Spleen (tissue), 11 donors: ENCODE measurements around the gene SLC6A8. TPM values are rescaled to one million over a fixed set of nuclear protein-coding genes. Genes with fewer than 3 reads are reported as not detected.

ENCODE experiments used
- DNase-seq: peaks from one replicate; pipeline ENCODE4 v3.0.0-alpha.2; 2020
- H3K27ac ChIP-seq, 8 donors: fragments of 200-600 bp; sonication (generic) in 7 of 8; 1 replicate in 4 of 8; 2 replicates in 4 of 8; pipeline versions ENCODE4 v1.5.0 to v1.8.0; 2016 to 2021; ENCODE audit warnings: inconsistent platforms in 4 of 8, mild to moderate bottlenecking in 4 of 8, moderate library complexity in 1 of 8
- H3K27me3 ChIP-seq, 7 donors: fragments of 200-600 bp; sonication (generic) in 6 of 7; replicated peaks in 1 of 7; 1 replicate in 4 of 7; 2 replicates in 3 of 7; pipeline versions ENCODE4 v1.5.0 to v1.8.0; 2016 to 2021; ENCODE audit warnings: inconsistent platforms in 3 of 7, mild to moderate bottlenecking in 1 of 7
- H3K36me3 ChIP-seq, 6 donors: fragments of 200-600 bp; sonication (generic) in 5 of 6; 1 replicate in 4 of 6; 2 replicates in 2 of 6; pipeline versions ENCODE4 v1.5.0 to v1.8.0; 2016 to 2021; ENCODE audit warnings: inconsistent platforms in 2 of 6
- H3K4me1 ChIP-seq, 6 donors: fragments of 200-600 bp; sonication (generic) in 5 of 6; 1 replicate in 3 of 6; 2 replicates in 3 of 6; pipeline versions ENCODE4 v1.5.0 to v1.8.0; 2016 to 2021; ENCODE audit warnings: inconsistent platforms in 3 of 6
- H3K4me3 ChIP-seq, 8 donors: fragments of 200-600 bp; sonication (generic) in 7 of 8; 1 replicate in 4 of 8; 2 replicates in 4 of 8; pipeline versions ENCODE4 v1.5.0 to v1.8.0; 2016 to 2021; ENCODE audit warnings: inconsistent platforms in 4 of 8, mild to moderate bottlenecking in 4 of 8, moderate library complexity in 2 of 8
- H3K9me3 ChIP-seq, 8 donors: fragments of 200-600 bp; sonication (generic) in 7 of 8; 1 replicate in 4 of 8; 2 replicates in 4 of 8; pipeline versions ENCODE4 v1.5.0 to v1.8.0; 2016 to 2021; ENCODE audit warnings: inconsistent platforms in 4 of 8
- POLR2A ChIP-seq, 3 donors: fragments of 450-650 bp; IDR thresholded peaks; one replicate each; pipeline ENCODE4 v1.5.1; 2017; ENCODE audit warnings: antibody characterized with exemption in 3 of 3, mild to moderate bottlenecking in 1 of 3
- POLR2AphosphoS5 ChIP-seq, 3 donors: sonication (generic); formaldehyde crosslinking; IDR thresholded peaks; one replicate each; pipeline ENCODE4 v1.5.1; 2017; ENCODE audit warnings: antibody characterized with exemption in 3 of 3
- WGBS, 5 donors: extraction: QIAGEN DNeasy Blood & Tissue Kit in 3 of 5; methylation state at CpG; one replicate each; pipeline versions ENCODE4 v1.1.5 to v1.1.7; 2013 to 2018; 5-methylcytosine and 5-hydroxymethylcytosine counted together
- intact Hi-C: fragments of 100-400 bp; cut with DNase I; formaldehyde crosslinking; loops from one replicate; pipeline ENCODE4 v1.15.0; 2023; ENCODE audit warnings: low total_unique reads
- polyA plus RNA-seq, 3 donors: library from polyadenylated mRNA; stranded (reverse); fragments of 200-250 nt; gene quantifications; one replicate each; pipeline ENCODE4 v1.2.1, GENCODE V29; 2013
- total RNA-seq, 7 donors: library from RNA; depleted of rRNA in 3 of 7; stranded (reverse); fragments of >200 nt in 3 of 7; fragmentation: NEBNext Ultra II Directional in 4 of 7; extraction: Animal tissue kit (Norgen Biotek cat#: 25700) in 4 of 7; gene quantifications; one replicate each; pipeline versions ENCODE4 v1.1.0 to v1.2.1, GENCODE V29; 2016 to 2021
- TF ChIP-seq, protein P1 (sequence below), 11 experiments: fragments of 200-600 bp in 7 of 11; fragments of 450-650 bp in 4 of 11; sonication (generic) in 4 of 11; IDR thresholded peaks in 8 of 11; conservative IDR thresholded peaks in 3 of 11; 1 replicate in 7 of 11; 2 replicates in 4 of 11; pipeline versions ENCODE4 v1.4.0 to v1.8.0; 2016 to 2021; ENCODE audit warnings: antibody characterized with exemption in 11 of 11, inconsistent platforms in 4 of 11, mild to moderate bottlenecking in 1 of 11
- donor health status: healthy with polysubstance abuse.
- donor health status: DM: no; HTN: no; CAD: no; lungs with moderate emphysema.
- donor health status: DM: no; HTN: no; CAD: no.
- donor health status: Bipolar disorder and iron deficiency.
- donor health status: healthy.
- donor health status: DM: no; HTN: no; CAD: no.
- donor health status: DM: yes; HTN: yes; CAD: no.

The SLC6A8 gene
- total and polyA plus RNA-seq, 10 donors, result 3.2 to 72.9 (median 9.6) TPM

GRCh38 chrX:153650959-153651358, 36.8 kb upstream of the SLC6A8 start:
- Histone ChIP-seq H3K4me3 (no peak overlapping the region), H3K4me1 (peaks cover 0 to 16% (median 12%) of the 10 kb centered on the region in 6 donors), H3K9me3 (peaks cover 0 to 15% (median 0%) of the 10 kb centered on the region in 8 donors), H3K27me3 (peaks cover 0 to 41% (median 34%) of the 10 kb centered on the region in 7 donors), H3K36me3 (no peaks in the 10 kb centered on the region), H3K27ac (no peak overlapping the region)
- 90 to 96% (median 95%) methylated on average over 12 to 13 of the region's 13 CpGs for WGBS, 5 donors
- intact Hi-C loops, result no loop called here
- no peak for TF ChIP-seq POLR2AphosphoS5 (IDR thresholded peaks at IDR 0.05)
- TF ChIP-seq, protein P1, sequence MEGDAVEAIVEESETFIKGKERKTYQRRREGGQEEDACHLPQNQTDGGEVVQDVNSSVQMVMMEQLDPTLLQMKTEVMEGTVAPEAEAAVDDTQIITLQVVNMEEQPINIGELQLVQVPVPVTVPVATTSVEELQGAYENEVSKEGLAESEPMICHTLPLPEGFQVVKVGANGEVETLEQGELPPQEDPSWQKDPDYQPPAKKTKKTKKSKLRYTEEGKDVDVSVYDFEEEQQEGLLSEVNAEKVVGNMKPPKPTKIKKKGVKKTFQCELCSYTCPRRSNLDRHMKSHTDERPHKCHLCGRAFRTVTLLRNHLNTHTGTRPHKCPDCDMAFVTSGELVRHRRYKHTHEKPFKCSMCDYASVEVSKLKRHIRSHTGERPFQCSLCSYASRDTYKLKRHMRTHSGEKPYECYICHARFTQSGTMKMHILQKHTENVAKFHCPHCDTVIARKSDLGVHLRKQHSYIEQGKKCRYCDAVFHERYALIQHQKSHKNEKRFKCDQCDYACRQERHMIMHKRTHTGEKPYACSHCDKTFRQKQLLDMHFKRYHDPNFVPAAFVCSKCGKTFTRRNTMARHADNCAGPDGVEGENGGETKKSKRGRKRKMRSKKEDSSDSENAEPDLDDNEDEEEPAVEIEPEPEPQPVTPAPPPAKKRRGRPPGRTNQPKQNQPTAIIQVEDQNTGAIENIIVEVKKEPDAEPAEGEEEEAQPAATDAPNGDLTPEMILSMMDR (IDR thresholded peaks at IDR 0.05 in 8 of 11, conservative IDR thresholded peaks at IDR 0.05 in 3 of 11), result no peak
- peak; percentile 48 for DNase-seq

DNA sequence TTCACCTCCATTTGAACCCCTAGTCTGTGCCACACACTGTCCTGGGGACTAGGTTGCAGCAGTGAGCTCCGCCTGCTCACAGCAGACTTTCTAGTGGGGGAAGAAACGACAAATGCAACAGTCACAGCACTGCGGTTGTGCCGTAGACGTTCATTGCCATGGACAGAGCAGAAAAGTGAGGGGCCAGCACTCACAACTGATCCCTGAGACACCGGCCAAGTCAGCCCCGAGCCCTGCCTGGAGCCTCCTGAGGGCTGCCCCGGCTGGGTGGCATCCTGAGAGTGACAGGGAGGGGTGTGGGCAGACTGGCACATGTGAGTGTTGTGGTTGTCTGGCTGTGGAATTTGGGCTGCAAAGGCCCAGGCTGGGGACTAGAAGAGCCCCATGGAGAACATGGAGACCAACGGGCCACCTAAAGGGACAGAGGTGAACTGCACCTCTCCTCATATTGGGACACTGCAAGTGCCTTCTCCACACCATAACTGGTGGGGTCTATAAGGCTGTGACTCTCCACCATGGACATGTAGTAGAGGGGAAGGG, 36.1 kb upstream of the SLC6A8 start:
- peaks cover 0 to 15% (median 0%) of the 10 kb centered on the region in 8 donors for H3K9me3 ChIP-seq
- peak; percentile 43 for DNase-seq
- intact Hi-C loops, result no loop called here
- WGBS, 5 donors, result 77 to 87% (median 82%) methylated on average over 9 of the region's 9 CpGs; no CpG with 5 or more reads in 1 of the 5 donors
- peaks cover 0 to 14% (median 11%) of the 10 kb centered on the region in 6 donors for H3K4me1 ChIP-seq
- TF ChIP-seq POLR2AphosphoS5 (IDR thresholded peaks at IDR 0.05) (no peak), POLR2A (IDR thresholded peaks at IDR 0.05) (no peak)
- TF ChIP-seq, protein P1 (IDR thresholded peaks at IDR 0.05 in 8 of 11, conservative IDR thresholded peaks at IDR 0.05 in 3 of 11), result peak in 1 of 11 experiments; percentile 14
- H3K27ac ChIP-seq, result no peak overlapping the region
- H3K36me3 ChIP-seq, result no peaks in the 10 kb centered on the region
- no peak overlapping the region for H3K4me3 ChIP-seq
- H3K27me3 ChIP-seq, result peaks cover 0 to 35% (median 27%) of the 10 kb centered on the region in 7 donors

DNA sequence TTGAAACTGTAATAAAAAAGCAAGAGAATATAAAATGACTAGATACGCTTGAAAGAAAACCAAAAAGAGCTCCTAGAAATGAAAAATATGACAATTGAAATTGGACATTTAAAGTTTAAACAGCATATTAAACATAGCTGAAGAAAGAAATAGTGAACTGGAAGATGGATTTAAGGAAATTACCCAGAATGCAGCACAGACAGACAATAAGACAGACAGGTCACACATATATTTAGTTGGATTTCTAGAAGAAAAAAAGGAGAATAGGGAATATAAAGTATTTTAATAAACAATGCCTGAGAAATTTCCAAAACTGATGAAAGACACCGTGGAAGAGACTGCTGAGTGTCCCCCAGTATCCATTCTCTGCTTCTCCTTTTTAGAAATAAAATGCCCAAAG, 34.2 kb upstream of the SLC6A8 start:
- Histone ChIP-seq H3K9me3 (peaks cover 0 to 15% (median 0%) of the 10 kb centered on the region in 8 donors), H3K4me1 (no peaks in the 10 kb centered on the region), H3K27me3 (peaks cover 0 to 24% (median 8%) of the 10 kb centered on the region in 7 donors), H3K27ac (no peak overlapping the region), H3K36me3 (no peaks in the 10 kb centered on the region), H3K4me3 (no peak overlapping the region)
- no peak for DNase-seq
- intact Hi-C loops, result no loop called here
- 75 to 100% (median 91%) methylated on average over 2 of the region's 2 CpGs for WGBS, 5 donors
- TF ChIP-seq POLR2AphosphoS5 (IDR thresholded peaks at IDR 0.05) (no peak), POLR2A (IDR thresholded peaks at IDR 0.05) (no peak)
- TF ChIP-seq, protein P1 (IDR thresholded peaks at IDR 0.05 in 8 of 11, conservative IDR thresholded peaks at IDR 0.05 in 3 of 11), result no peak

DNA sequence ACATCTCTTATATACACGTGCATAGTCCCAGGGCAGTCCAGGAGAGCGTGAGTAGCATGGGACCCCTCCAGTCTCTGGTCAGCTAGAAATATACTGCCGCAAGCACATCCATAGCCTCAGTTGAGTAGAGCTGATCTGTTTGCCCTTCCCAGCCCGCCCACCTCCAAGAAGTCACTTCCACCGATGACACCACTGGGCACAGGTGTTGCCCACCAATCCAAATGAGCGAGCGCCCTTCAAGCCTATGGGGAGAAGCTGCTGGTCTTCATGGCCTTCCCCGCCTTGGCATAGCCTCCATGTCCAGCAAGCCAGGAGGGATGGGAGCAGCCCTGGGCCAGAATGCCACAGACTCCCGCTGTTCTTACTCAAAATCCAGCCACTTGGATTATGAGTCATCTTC, 30.6 kb upstream of the SLC6A8 start:
- WGBS, 5 donors, result 81 to 92% (median 84%) methylated on average over 9 of the region's 9 CpGs
- Histone ChIP-seq H3K27ac (no peak overlapping the region), H3K36me3 (no peaks in the 10 kb centered on the region), H3K27me3 (peaks cover 0 to 16% (median 3%) of the 10 kb centered on the region in 7 donors), H3K4me1 (peaks cover 0 to 3% (median 1%) of the 10 kb centered on the region in 6 donors), H3K9me3 (peaks cover 0 to 16% (median 0%) of the 10 kb centered on the region in 8 donors), H3K4me3 (no peak overlapping the region)
- no peak for DNase-seq
- intact Hi-C loops, result no loop called here
- TF ChIP-seq, protein P1 (IDR thresholded peaks at IDR 0.05 in 8 of 11, conservative IDR thresholded peaks at IDR 0.05 in 3 of 11), result no peak
- TF ChIP-seq POLR2A (IDR thresholded peaks at IDR 0.05) (no peak), POLR2AphosphoS5 (IDR thresholded peaks at IDR 0.05) (no peak)
